CD4-positive, alpha-beta memory T cell (primary cell): ENCODE data around the gene HEMGN. TPM values are rescaled to one million over a fixed set of nuclear protein-coding genes. Genes with fewer than 3 reads are reported as not detected.

Experiments used
- CTCF ChIA-PET: fragments of 350-600 bp; sonication (Branson Sonifier 250); formaldehyde crosslinking; loops from one replicate; lab custom pipeline; 2021; ENCODE audit warnings: inconsistent platforms; ENCODE audit not compliant: partially characterized antibody; lab: Charles Lee
- POLR2A ChIA-PET: fragments of 350-600 bp; sonication (Branson Sonifier 250); formaldehyde crosslinking; loops from one replicate; lab custom pipeline; 2021; ENCODE audit not compliant: partially characterized antibody; lab: Charles Lee
- DNase-seq, 5 donors: peaks; one replicate each; pipeline versions ENCODE4 v3.0.0 to v3.0.0-alpha.2; 2020 to 2022; ENCODE audit warnings: mixed read lengths in 1 of 5
- H3K27ac ChIP-seq: one replicate; pipeline ENCODE4 v1.7.0; 2013; ENCODE audit warnings: low read depth, low read length
- H3K27me3 ChIP-seq: 2 replicates; pipeline ENCODE4 v1.7.0; 2013; ENCODE audit warnings: mild to moderate bottlenecking, low read length, moderate library complexity; ENCODE audit not compliant: insufficient read depth
- H3K36me3 ChIP-seq: 2 replicates; pipeline ENCODE4 v1.7.0; 2013; ENCODE audit warnings: mild to moderate bottlenecking, low read length, moderate library complexity; ENCODE audit not compliant: insufficient read depth
- H3K4me1 ChIP-seq: 2 replicates; pipeline ENCODE4 v1.7.0; 2013; ENCODE audit warnings: mild to moderate bottlenecking, low read length, moderate library complexity; ENCODE audit not compliant: insufficient read depth
- H3K4me3 ChIP-seq, 2 donors: one replicate each; pipeline ENCODE4 v1.7.0; 2013; ENCODE audit warnings: low read length in 2 of 2, mild to moderate bottlenecking in 1 of 2
- H3K9me3 ChIP-seq, 2 donors: one replicate each; pipeline ENCODE4 v1.7.0; 2013; ENCODE audit warnings: low read length in 2 of 2, control low read depth in 1 of 2; ENCODE audit not compliant: control insufficient read depth in 1 of 2
- H3K27ac Mint-ChIP-seq, 7 donors: one replicate each; pipeline ENCODE4 v1.8.0; 2020 to 2021; ENCODE audit warnings: mixed read lengths in 7 of 7, mild to moderate bottlenecking in 6 of 7, inconsistent platforms in 3 of 7, moderate library complexity in 3 of 7
- H3K27me3 Mint-ChIP-seq, 2 donors: one replicate each; pipeline ENCODE4 v1.8.0; 2020 to 2021; ENCODE audit warnings: mixed read lengths in 2 of 2
- H3K36me3 Mint-ChIP-seq, 2 donors: one replicate each; pipeline ENCODE4 v1.8.0; 2020 to 2021; ENCODE audit warnings: mixed read lengths in 2 of 2, inconsistent platforms in 1 of 2, mild to moderate bottlenecking in 1 of 2
- H3K4me1 Mint-ChIP-seq, 4 donors: one replicate each; pipeline ENCODE4 v1.8.0; 2020 to 2021; ENCODE audit warnings: mixed read lengths in 4 of 4, mild to moderate bottlenecking in 1 of 4
- H3K4me3 Mint-ChIP-seq, 8 donors: one replicate each; pipeline ENCODE4 v1.8.0; 2020 to 2021; ENCODE audit warnings: mixed read lengths in 8 of 8, mild to moderate bottlenecking in 7 of 8, moderate library complexity in 6 of 8, inconsistent platforms in 3 of 8
- H3K9me3 Mint-ChIP-seq, 8 donors: one replicate each; pipeline ENCODE4 v1.8.0; 2020 to 2021; ENCODE audit warnings: mixed read lengths in 8 of 8, mild to moderate bottlenecking in 5 of 8, inconsistent platforms in 3 of 8, moderate library complexity in 1 of 8
- intact Hi-C: fragments of 100-400 bp; cut with micrococcal nuclease; formaldehyde crosslinking; loops from one replicate; pipeline ENCODE4 v1.15.1; 2023
- polyA plus RNA-seq, 2 donors: library from polyadenylated mRNA; unstranded; fragments of 300-500 nt; fragmentation: Illumina TruSeq; gene quantifications; one replicate each; pipeline ENCODE4 v1.2.3, GENCODE V29; 2021
- total RNA-seq, 2 experiments: library from RNA; stranded (reverse); gene quantifications; one replicate each; pipeline ENCODE4 v1.2.3, GENCODE V29; 2021

HEMGN gene
- total and polyA plus RNA-seq, 4 experiments from 2014 or later = 1.6 to 4.0 (median 2.9) TPM

GRCh38 chr9:97943308-97943855 lies 5.4 kb upstream of the HEMGN start:
- Mint-ChIP-seq H3K4me3 (no peak overlapping the region), H3K36me3 (no peaks in the 10 kb centered on the region), H3K27ac (no peak overlapping the region), H3K9me3 (peaks cover 0 to 2% (median 0%) of the 10 kb centered on the region in 8 donors), H3K4me1 (peaks cover 7 to 9% (median 8%) of the 10 kb centered on the region in 4 donors), H3K27me3 (no peaks in the 10 kb centered on the region)
- DNase-seq = no peak
- no peak overlapping the region for H3K4me3 ChIP-seq
- no peak overlapping the region for H3K27ac ChIP-seq
- H3K9me3 ChIP-seq = no peaks in the 10 kb centered on the region
- ChIA-PET CTCF (interaction anchor here (1.4 to 8.1 kb wide), 4 partner anchors 8 to 19 kb away, joined by 3 to 61 read pairs (median 7); partner anchors contain the start of gene TRMO), POLR2A (interaction anchor here (1.3 to 3.9 kb wide), 3 partner anchors 17 to 21 kb away, joined by 3 to 22 read pairs (median 6); partner anchors contain the start of gene TRMO)
- H3K27me3 ChIP-seq = no peaks in the 10 kb centered on the region
- no peaks in the 10 kb centered on the region for H3K36me3 ChIP-seq
- intact Hi-C loops = no loop called here
- H3K4me1 ChIP-seq = peaks cover 12% of the 10 kb centered on the region

- CTCF ChIA-PET = interaction anchor here (0.7 to 8.1 kb wide), 4 partner anchors 13 to 57 kb away, joined by 3 to 61 read pairs (median 6); partner anchors contain the start of gene TRMO
- Histone ChIP-seq H3K4me3 (no peak overlapping the region), H3K9me3 (no peaks in the 10 kb centered on the region), H3K27ac (no peak overlapping the region), H3K27me3 (no peaks in the 10 kb centered on the region), H3K36me3 (no peaks in the 10 kb centered on the region), H3K4me1 (peaks cover 28% of the 10 kb centered on the region)
- Mint-ChIP-seq H3K27ac (peak overlapping the region in 3 of 7 donors; percentile 2 to 14 (median 13)), H3K9me3 (peaks cover 0 to 2% (median 0%) of the 10 kb centered on the region in 8 donors), H3K36me3 (no peaks in the 10 kb centered on the region), H3K27me3 (no peaks in the 10 kb centered on the region), H3K4me3 (no peak overlapping the region), H3K4me1 (peaks cover 18 to 26% (median 21%) of the 10 kb centered on the region in 4 donors)
- intact Hi-C loops = no loop called here
- POLR2A ChIA-PET = interaction anchor here (1.4 kb wide), 1 partner anchor 35 kb away, joined by 3 read pairs; no protein-coding TSS in a partner anchor
- DNase-seq = no peak
These were observed 3.4 kb upstream of the HEMGN start for GRCh38 chr9:97941323-97941722.

- no peaks in the 10 kb centered on the region for H3K36me3 ChIP-seq
- Mint-ChIP-seq H3K36me3 (no peaks in the 10 kb centered on the region), H3K27ac (peak overlapping the region in 2 of 7 donors; percentile 6 to 43), H3K27me3 (no peaks in the 10 kb centered on the region), H3K4me3 (no peak overlapping the region), H3K9me3 (peaks cover 0 to 2% (median 0%) of the 10 kb centered on the region in 8 donors), H3K4me1 (peaks cover 18 to 31% (median 21%) of the 10 kb centered on the region in 4 donors)
- no peaks in the 10 kb centered on the region for H3K27me3 ChIP-seq
- no peaks in the 10 kb centered on the region for H3K9me3 ChIP-seq
- peaks cover 28% of the 10 kb centered on the region for H3K4me1 ChIP-seq
- H3K4me3 ChIP-seq = no peak overlapping the region
- ChIA-PET POLR2A (interaction anchor here (1.4 to 1.7 kb wide), 2 partner anchors 10 to 34 kb away, joined by 3 to 4 read pairs; no protein-coding TSS in a partner anchor), CTCF (interaction anchor here (1.0 to 8.1 kb wide), 3 partner anchors 14 to 42 kb away, joined by 3 to 61 read pairs (median 4); partner anchors contain the start of genes ANP32B and TRMO)
- no peak for DNase-seq
- H3K27ac ChIP-seq = no peak overlapping the region
- intact Hi-C loops = no loop called here
These were observed 2.8 kb upstream of the HEMGN start for GRCh38 chr9:97940741-97941140.

- Histone ChIP-seq H3K27me3 (no peaks in the 10 kb centered on the region), H3K4me1 (peaks cover 28% of the 10 kb centered on the region), H3K9me3 (no peaks in the 10 kb centered on the region), H3K4me3 (no peak overlapping the region), H3K36me3 (no peaks in the 10 kb centered on the region), H3K27ac (no peak overlapping the region)
- Mint-ChIP-seq H3K4me1 (peaks cover 18 to 36% (median 23%) of the 10 kb centered on the region in 4 donors), H3K27ac (peak overlapping the region in 3 of 7 donors; percentile 7 to 43 (median 24)), H3K27me3 (no peaks in the 10 kb centered on the region), H3K36me3 (no peaks in the 10 kb centered on the region), H3K9me3 (no peaks in the 10 kb centered on the region), H3K4me3 (no peak overlapping the region)
- DNase-seq = no peak
- ChIA-PET CTCF (interaction anchor here (1.0 to 8.1 kb wide), 3 partner anchors 14 to 43 kb away, joined by 3 to 61 read pairs (median 4); partner anchors contain the start of genes ANP32B and TRMO), POLR2A (interaction anchor here (1.4 to 1.7 kb wide), 2 partner anchors 10 to 34 kb away, joined by 3 to 4 read pairs; no protein-coding TSS in a partner anchor)
- intact Hi-C loops = no loop called here
These were observed 2.3 kb upstream of the HEMGN start for GRCh38 chr9:97940233-97940632.

- no peaks in the 10 kb centered on the region for H3K9me3 ChIP-seq
- H3K4me1 ChIP-seq = peaks cover 37% of the 10 kb centered on the region
- DNase-seq = no peak
- ChIA-PET CTCF (interaction anchor here (1.4 to 8.1 kb wide), 5 partner anchors 13 to 46 kb away, joined by 6 to 61 read pairs (median 8); partner anchors contain the start of gene TRMO), POLR2A (interaction anchor here (0.7 to 2.3 kb wide), 6 partner anchors 11 to 120 kb away, joined by 3 to 12 read pairs (median 3); partner anchors contain the start of genes ANP32B, NANS and TRMO)
- H3K27ac ChIP-seq = no peak overlapping the region
- no peaks in the 10 kb centered on the region for H3K36me3 ChIP-seq
- H3K4me1 Mint-ChIP-seq = peaks cover 20 to 42% (median 31%) of the 10 kb centered on the region in 4 donors
- no peaks in the 10 kb centered on the region for H3K9me3 Mint-ChIP-seq
- H3K27ac Mint-ChIP-seq = peak overlapping the region in 3 of 7 donors; percentile 57 to 68 (median 63)
- peak overlapping the region in 1 of 8 donors; percentile 22 for H3K4me3 Mint-ChIP-seq
- H3K36me3 Mint-ChIP-seq = no peaks in the 10 kb centered on the region
- no peaks in the 10 kb centered on the region for H3K27me3 Mint-ChIP-seq
- H3K27me3 ChIP-seq = no peaks in the 10 kb centered on the region
- intact Hi-C loops = no loop called here
- H3K4me3 ChIP-seq = no peak overlapping the region
These were observed 974 bp downstream of the HEMGN start for GRCh38 chr9:97936998-97937397.

GRCh38 chr9:97935276-97935675 lies 2.7 kb downstream of the HEMGN start:
- POLR2A ChIA-PET = interaction anchor here (0.9 to 1.8 kb wide), 3 partner anchors 11 to 48 kb away, joined by 3 to 7 read pairs (median 6); partner anchors contain the start of genes ANP32B and TRMO
- no peaks in the 10 kb centered on the region for H3K36me3 ChIP-seq
- intact Hi-C loops = no loop called here
- Mint-ChIP-seq H3K4me3 (no peak overlapping the region), H3K4me1 (peaks cover 35 to 59% (median 47%) of the 10 kb centered on the region in 4 donors), H3K27ac (no peak overlapping the region), H3K36me3 (no peaks in the 10 kb centered on the region), H3K27me3 (no peaks in the 10 kb centered on the region), H3K9me3 (no peaks in the 10 kb centered on the region)
- no peaks in the 10 kb centered on the region for H3K9me3 ChIP-seq
- H3K4me1 ChIP-seq = peaks cover 54% of the 10 kb centered on the region
- no peak overlapping the region for H3K4me3 ChIP-seq
- H3K27ac ChIP-seq = no peak overlapping the region
- H3K27me3 ChIP-seq = no peaks in the 10 kb centered on the region
- CTCF ChIA-PET = interaction anchor here (1.1 to 3.9 kb wide), 5 partner anchors 9 to 97 kb away, joined by 3 to 59 read pairs (median 3); partner anchors contain the start of genes ANP32B and TRMO
- no peak for DNase-seq
